Testis (tissue), 3 donors: ENCODE results near the gene DPP9. TPM values are rescaled to one million over a fixed set of nuclear protein-coding genes. Genes with fewer than 3 reads are reported as not detected.

Experiments
- DNase-seq: peaks from one replicate; pipeline ENCODE4 v3.0.0-alpha.2; 2019
- H3K27ac ChIP-seq, 2 donors: fragments of 200-600 bp; sonication (generic); one replicate each; pipeline ENCODE4 v1.5.1; 2019
- H3K27me3 ChIP-seq: fragments of 200-600 bp; sonication (generic); one replicate; pipeline ENCODE4 v1.5.1; 2019
- H3K36me3 ChIP-seq: fragments of 200-600 bp; sonication (generic); one replicate; pipeline ENCODE4 v1.5.1; 2017; ENCODE audit warnings: low read depth; ENCODE audit errors: missing control alignments
- H3K4me1 ChIP-seq: fragments of 200-600 bp; sonication (generic); one replicate; pipeline ENCODE4 v1.5.1; 2019
- H3K4me3 ChIP-seq, 2 donors: fragments of 200-600 bp; sonication (generic); one replicate each; pipeline ENCODE4 v1.5.1; 2017 to 2019
- H3K9me3 ChIP-seq: fragments of 200-600 bp; sonication (generic); one replicate; pipeline ENCODE4 v1.5.1; 2017
- CTCF ChIP-seq, 3 experiments: fragments of 450-650 bp in 2 of 3; fragments of 200-600 bp in 1 of 3; sonication (generic) in 1 of 3; IDR thresholded peaks; one replicate each; pipeline ENCODE4 v1.5.1; 2016 to 2019; ENCODE audit warnings: antibody characterized with exemption in 3 of 3, mild to moderate bottlenecking in 2 of 3, moderate library complexity in 1 of 3
- POLR2A ChIP-seq: fragments of 450-650 bp; IDR thresholded peaks from one replicate; pipeline ENCODE4 v1.6.1; 2017; ENCODE audit warnings: antibody characterized with exemption, mild to moderate bottlenecking, moderate library complexity
- WGBS, 2 donors: methylation state at CpG; one replicate each; pipeline ENCODE4 v1.1.5; 2018; 5-methylcytosine and 5-hydroxymethylcytosine counted together
- intact Hi-C: fragments of 100-400 bp; cut with DNase I; formaldehyde crosslinking; loops from one replicate; pipeline ENCODE4 v1.15.1; 2023; ENCODE audit warnings: low total_unique reads
- polyA plus RNA-seq: library from polyadenylated mRNA; stranded (reverse); fragments of 350-450 nt; fragmentation: Illumina TruSeq; extraction: RNeasy Lipid Tissue Mini Kit (QIAGEN cat#74804); gene quantifications from one replicate; pipeline ENCODE4 v1.2.3, GENCODE V29; 2014; ENCODE audit warnings: low read depth, low replicate concordance; ENCODE audit not compliant: insufficient read depth
- total RNA-seq, 2 donors: library from RNA; depleted of rRNA; stranded (reverse); fragments of >200 nt; gene quantifications; one replicate each; pipeline ENCODE4 v1.2.3, GENCODE V29; 2016

DPP9 gene
- total and polyA plus RNA-seq, 3 donors from 2014 or later, result 24.6 to 74.2 (median 65.1) TPM

- TF ChIP-seq POLR2A, result no peak
- no peak for TF ChIP-seq CTCF (IDR thresholded peaks at IDR 0.05)
- Histone ChIP-seq H3K27ac (no peak overlapping the region), H3K9me3 (no peaks in the 10 kb centered on the region), H3K4me1 (no peaks in the 10 kb centered on the region), H3K36me3 (no peaks in the 10 kb centered on the region), H3K27me3 (no peaks in the 10 kb centered on the region), H3K4me3 (no peak overlapping the region)
- intact Hi-C loops, result no loop called here
- 86 to 95% methylated on average over 8 of the region's 8 CpGs for WGBS, 2 donors
- DNase-seq, result no peak
Measured at GRCh38 chr19:4657835-4658234, 65.8 kb downstream of the DPP9 start.

DNA sequence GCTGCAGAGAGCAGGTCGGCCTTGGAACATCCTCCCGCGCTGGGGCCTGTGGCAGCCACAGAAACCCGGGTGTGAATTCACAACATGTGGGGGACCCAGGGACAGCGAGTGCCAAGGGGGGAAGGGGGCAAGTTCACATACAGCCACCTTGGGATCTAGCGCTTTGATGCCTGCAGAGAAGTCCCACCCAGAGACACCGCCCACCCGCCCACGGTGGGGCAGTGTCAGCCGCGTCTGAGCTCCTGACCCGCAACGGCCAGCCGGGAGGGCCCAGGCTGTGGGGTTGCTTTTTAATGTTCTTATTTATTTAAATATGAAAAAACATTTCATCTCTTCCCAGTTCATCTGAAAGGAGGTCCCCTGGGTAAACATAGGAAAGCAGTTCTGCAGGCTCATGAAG lies 66.4 kb downstream of the DPP9 start:
- WGBS, 2 donors, result 76 to 79% methylated on average over 14 of the region's 14 CpGs
- no peaks in the 10 kb centered on the region for H3K27me3 ChIP-seq
- intact Hi-C loops, result no loop called here
- TF ChIP-seq CTCF (IDR thresholded peaks at IDR 0.05) (no peak), POLR2A (no peak)
- no peaks in the 10 kb centered on the region for H3K4me1 ChIP-seq
- H3K9me3 ChIP-seq, result no peaks in the 10 kb centered on the region
- H3K36me3 ChIP-seq, result no peaks in the 10 kb centered on the region
- H3K27ac ChIP-seq, result no peak overlapping the region
- no peak for DNase-seq
- no peak overlapping the region for H3K4me3 ChIP-seq

DNA sequence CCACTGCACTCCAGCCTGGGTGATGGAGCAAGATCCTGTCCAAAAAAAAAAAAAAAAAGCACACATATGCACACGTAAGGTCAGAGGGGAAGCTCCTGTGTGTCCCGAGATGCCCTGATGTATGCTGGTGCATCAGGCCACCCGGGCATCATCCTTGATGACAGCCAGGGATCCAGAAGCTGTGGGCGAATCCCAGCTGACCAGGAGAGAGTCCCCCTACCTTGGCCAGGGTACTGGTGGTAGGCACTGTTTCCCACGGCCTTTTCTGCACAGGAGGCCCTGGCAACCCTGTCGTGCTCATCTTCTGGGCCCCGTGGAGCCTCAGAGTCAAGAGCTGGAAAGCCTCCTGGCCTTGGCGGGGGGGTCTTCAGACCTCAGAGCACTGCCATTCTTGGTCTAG lies 67.5 kb downstream of the DPP9 start:
- no peak for DNase-seq
- Histone ChIP-seq H3K4me1 (no peaks in the 10 kb centered on the region), H3K27ac (no peak overlapping the region), H3K9me3 (no peaks in the 10 kb centered on the region), H3K27me3 (no peaks in the 10 kb centered on the region), H3K4me3 (no peak overlapping the region), H3K36me3 (no peaks in the 10 kb centered on the region)
- 79 to 81% methylated on average over 7 to 8 of the region's 8 CpGs for WGBS, 2 donors
- intact Hi-C loops, result no loop called here
- TF ChIP-seq CTCF (IDR thresholded peaks at IDR 0.05) (no peak), POLR2A (no peak)

DNA sequence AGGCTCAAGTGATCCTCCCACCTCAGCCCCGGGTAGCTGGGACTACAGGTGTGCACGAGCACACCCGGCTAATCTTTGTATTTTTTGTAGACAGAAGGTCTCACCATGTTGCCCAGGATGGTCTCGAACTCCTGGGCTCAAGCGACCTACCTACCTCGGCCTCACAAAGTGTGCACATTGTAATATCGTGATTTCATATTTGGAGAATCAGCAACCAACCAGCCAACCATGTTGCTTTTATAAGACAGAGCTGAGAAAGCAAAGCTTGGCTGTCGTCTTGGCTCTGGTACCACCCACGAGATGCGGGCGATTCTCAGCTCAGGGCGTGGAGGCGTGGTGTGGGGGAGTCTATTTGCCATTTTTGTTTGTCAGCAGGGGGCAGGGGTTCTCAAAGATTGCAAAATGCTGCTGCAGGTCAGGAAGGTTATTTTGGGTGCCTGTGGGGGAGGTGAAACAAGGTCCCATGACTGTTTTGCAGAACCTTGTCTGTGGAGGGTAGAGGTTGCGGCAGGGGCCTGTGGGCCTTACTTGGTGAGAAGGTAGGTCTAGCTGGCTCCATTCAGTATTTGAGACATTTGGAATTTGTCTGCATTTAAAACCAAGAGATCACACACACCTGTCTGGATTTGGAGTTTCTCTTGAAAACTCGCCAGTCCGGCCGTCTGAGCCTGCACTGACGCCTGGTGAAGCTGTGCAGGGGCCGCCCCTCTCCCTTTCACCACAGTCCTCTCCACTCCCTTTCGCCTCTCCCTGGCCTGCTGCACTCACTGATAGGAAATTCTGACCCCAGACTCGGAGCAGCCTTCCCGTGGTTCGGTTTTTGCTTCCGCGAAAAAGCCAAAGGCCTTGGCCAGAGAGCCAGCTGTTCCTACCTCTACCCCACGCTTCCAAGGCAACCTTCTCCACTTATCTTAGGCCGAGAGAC lies 68.9 kb downstream of the DPP9 start:
- no peaks in the 10 kb centered on the region for H3K27me3 ChIP-seq
- H3K36me3 ChIP-seq, result no peaks in the 10 kb centered on the region
- H3K9me3 ChIP-seq, result no peaks in the 10 kb centered on the region
- no peak for DNase-seq
- 73 to 86% methylated on average over 27 of the region's 27 CpGs for WGBS, 2 donors
- TF ChIP-seq POLR2A, result no peak
- TF ChIP-seq CTCF (IDR thresholded peaks at IDR 0.05), result no peak
- intact Hi-C loops, result no loop called here
- H3K27ac ChIP-seq, result no peak overlapping the region
- H3K4me1 ChIP-seq, result no peaks in the 10 kb centered on the region
- no peak overlapping the region for H3K4me3 ChIP-seq
